Measurements from ENCODE around the gene ELL.

The ELL gene

GRCh38 chr19:18466354-18466753 is 55.5 kb downstream of the ELL start:
- H3K27ac ChIP-seq (ENCODE audit: low read depth, low read length) = no peak overlapping the region
- no peaks in the 10 kb centered on the region for H3K27me3 ChIP-seq (ENCODE audit: control insufficient read depth, insufficient read depth, low read length)
- H3K9me3 ChIP-seq (ENCODE audit: control insufficient read depth, insufficient read depth, low read depth, low read length) = no peaks in the 10 kb centered on the region
- H3K36me3 ChIP-seq (ENCODE audit: control insufficient read depth, insufficient read depth, low read length) = peaks cover 16% of the 10 kb centered on the region
- no peak overlapping the region for H3K9ac ChIP-seq (ENCODE audit: low read length)
- H3K4me3 ChIP-seq (ENCODE audit: low read depth, low read length) = no peak overlapping the region
- peaks cover 16% of the 10 kb centered on the region for H3K4me1 ChIP-seq (ENCODE audit: control insufficient read depth, insufficient read depth, low read length)

- no peaks in the 10 kb centered on the region for H3K27me3 ChIP-seq (ENCODE audit: control insufficient read depth, insufficient read depth, low read length)
- peaks cover 16% of the 10 kb centered on the region for H3K4me1 ChIP-seq (ENCODE audit: control insufficient read depth, insufficient read depth, low read length)
- no peaks in the 10 kb centered on the region for H3K9me3 ChIP-seq (ENCODE audit: control insufficient read depth, insufficient read depth, low read depth, low read length)
- no peak overlapping the region for H3K9ac ChIP-seq (ENCODE audit: low read length)
- H3K36me3 ChIP-seq (ENCODE audit: control insufficient read depth, insufficient read depth, low read length) = peaks cover 20% of the 10 kb centered on the region
- H3K4me3 ChIP-seq (ENCODE audit: low read depth, low read length) = no peak overlapping the region
- no peak overlapping the region for H3K27ac ChIP-seq (ENCODE audit: low read depth, low read length)
Measured at GRCh38 chr19:18465964-18466339, 55.9 kb downstream of the ELL start.

GRCh38 chr19:18465214-18465963 is 56.5 kb downstream of the ELL start:
- Histone ChIP-seq H3K27ac (ENCODE audit: low read depth, low read length) (no peak overlapping the region), H3K36me3 (ENCODE audit: control insufficient read depth, insufficient read depth, low read length) (peaks cover 26% of the 10 kb centered on the region), H3K27me3 (ENCODE audit: control insufficient read depth, insufficient read depth, low read length) (no peaks in the 10 kb centered on the region), H3K4me1 (ENCODE audit: control insufficient read depth, insufficient read depth, low read length) (peaks cover 11% of the 10 kb centered on the region), H3K4me3 (ENCODE audit: low read depth, low read length) (no peak overlapping the region), H3K9ac (ENCODE audit: low read length) (no peak overlapping the region), H3K9me3 (ENCODE audit: control insufficient read depth, insufficient read depth, low read depth, low read length) (no peaks in the 10 kb centered on the region)

- H3K27ac ChIP-seq (ENCODE audit: low read depth, low read length) = no peak overlapping the region
- H3K9ac ChIP-seq (ENCODE audit: low read length) = no peak overlapping the region
- no peak overlapping the region for H3K4me3 ChIP-seq (ENCODE audit: low read depth, low read length)
- peaks cover 4% of the 10 kb centered on the region for H3K4me1 ChIP-seq (ENCODE audit: control insufficient read depth, insufficient read depth, low read length)
- no peaks in the 10 kb centered on the region for H3K9me3 ChIP-seq (ENCODE audit: control insufficient read depth, insufficient read depth, low read depth, low read length)
- peaks cover 33% of the 10 kb centered on the region for H3K36me3 ChIP-seq (ENCODE audit: control insufficient read depth, insufficient read depth, low read length)
- no peaks in the 10 kb centered on the region for H3K27me3 ChIP-seq (ENCODE audit: control insufficient read depth, insufficient read depth, low read length)
Measured at GRCh38 chr19:18464646-18465045, 57.2 kb downstream of the ELL start.

- Histone ChIP-seq H3K4me3 (ENCODE audit: low read depth, low read length) (no peak overlapping the region), H3K27me3 (ENCODE audit: control insufficient read depth, insufficient read depth, low read length) (no peaks in the 10 kb centered on the region), H3K9ac (ENCODE audit: low read length) (no peak overlapping the region), H3K27ac (ENCODE audit: low read depth, low read length) (no peak overlapping the region), H3K4me1 (ENCODE audit: control insufficient read depth, insufficient read depth, low read length) (peaks cover 9% of the 10 kb centered on the region; the same call in 1 of the 2 replicates), H3K36me3 (ENCODE audit: control insufficient read depth, insufficient read depth, low read length) (peaks cover 47% of the 10 kb centered on the region), H3K9me3 (ENCODE audit: control insufficient read depth, insufficient read depth, low read depth, low read length) (no peaks in the 10 kb centered on the region)
Measured at GRCh38 chr19:18461471-18461870, 60.4 kb downstream of the ELL start.

GRCh38 chr19:18460900-18461299 is 61.0 kb downstream of the ELL start:
- Histone ChIP-seq H3K9ac (ENCODE audit: low read length) (no peak overlapping the region), H3K27ac (ENCODE audit: low read depth, low read length) (no peak overlapping the region), H3K27me3 (ENCODE audit: control insufficient read depth, insufficient read depth, low read length) (no peaks in the 10 kb centered on the region), H3K4me1 (ENCODE audit: control insufficient read depth, insufficient read depth, low read length) (peaks cover 9% of the 10 kb centered on the region; the same call in 1 of the 2 replicates), H3K36me3 (ENCODE audit: control insufficient read depth, insufficient read depth, low read length) (peaks cover 52% of the 10 kb centered on the region), H3K4me3 (ENCODE audit: low read depth, low read length) (no peak overlapping the region), H3K9me3 (ENCODE audit: control insufficient read depth, insufficient read depth, low read depth, low read length) (no peaks in the 10 kb centered on the region)

GRCh38 chr19:18457483-18458331 is 64.2 kb downstream of the ELL start:
- no peaks in the 10 kb centered on the region for H3K27me3 ChIP-seq (ENCODE audit: control insufficient read depth, insufficient read depth, low read length)
- no peak overlapping the region for H3K4me3 ChIP-seq (ENCODE audit: low read depth, low read length)
- H3K9me3 ChIP-seq (ENCODE audit: control insufficient read depth, insufficient read depth, low read depth, low read length) = no peaks in the 10 kb centered on the region
- H3K9ac ChIP-seq (ENCODE audit: low read length) = no peak overlapping the region
- H3K36me3 ChIP-seq (ENCODE audit: control insufficient read depth, insufficient read depth, low read length) = peaks cover 39% of the 10 kb centered on the region
- H3K4me1 ChIP-seq (ENCODE audit: control insufficient read depth, insufficient read depth, low read length) = peaks cover 5% of the 10 kb centered on the region; the same call in 1 of the 2 replicates
- no peak overlapping the region for H3K27ac ChIP-seq (ENCODE audit: low read depth, low read length)

- Histone ChIP-seq H3K27ac (ENCODE audit: low read depth, low read length) (no peak overlapping the region), H3K9ac (ENCODE audit: low read length) (no peak overlapping the region), H3K9me3 (ENCODE audit: control insufficient read depth, insufficient read depth, low read depth, low read length) (no peaks in the 10 kb centered on the region), H3K36me3 (ENCODE audit: control insufficient read depth, insufficient read depth, low read length) (peaks cover 39% of the 10 kb centered on the region), H3K27me3 (ENCODE audit: control insufficient read depth, insufficient read depth, low read length) (no peaks in the 10 kb centered on the region), H3K4me3 (ENCODE audit: low read depth, low read length) (no peak overlapping the region), H3K4me1 (ENCODE audit: control insufficient read depth, insufficient read depth, low read length) (peaks cover 5% of the 10 kb centered on the region; the same call in 1 of the 2 replicates)
Measured at GRCh38 chr19:18456974-18457373, 64.9 kb downstream of the ELL start.

- no peaks in the 10 kb centered on the region for H3K9me3 ChIP-seq (ENCODE audit: control insufficient read depth, insufficient read depth, low read depth, low read length)
- H3K36me3 ChIP-seq (ENCODE audit: control insufficient read depth, insufficient read depth, low read length) = peaks cover 36% of the 10 kb centered on the region
- peaks cover 6% of the 10 kb centered on the region; the same call in 1 of the 2 replicates for H3K4me1 ChIP-seq (ENCODE audit: control insufficient read depth, insufficient read depth, low read length)
- H3K27ac ChIP-seq (ENCODE audit: low read depth, low read length) = no peak overlapping the region
- no peak overlapping the region for H3K9ac ChIP-seq (ENCODE audit: low read length)
- no peak overlapping the region for H3K4me3 ChIP-seq (ENCODE audit: low read depth, low read length)
- no peaks in the 10 kb centered on the region for H3K27me3 ChIP-seq (ENCODE audit: control insufficient read depth, insufficient read depth, low read length)
Measured at GRCh38 chr19:18456279-18456678, 65.6 kb downstream of the ELL start.

- Histone ChIP-seq H3K27ac (ENCODE audit: low read depth, low read length) (no peak overlapping the region), H3K4me1 (ENCODE audit: control insufficient read depth, insufficient read depth, low read length) (peaks cover 9% of the 10 kb centered on the region), H3K4me3 (ENCODE audit: low read depth, low read length) (no peak overlapping the region), H3K36me3 (ENCODE audit: control insufficient read depth, insufficient read depth, low read length) (peaks cover 38% of the 10 kb centered on the region), H3K9me3 (ENCODE audit: control insufficient read depth, insufficient read depth, low read depth, low read length) (no peaks in the 10 kb centered on the region), H3K27me3 (ENCODE audit: control insufficient read depth, insufficient read depth, low read length) (no peaks in the 10 kb centered on the region), H3K9ac (ENCODE audit: low read length) (no peak overlapping the region)
Measured at GRCh38 chr19:18453269-18454024, 68.4 kb downstream of the ELL start.
